ENCODE results near the gene TPSG1.

- TF ChIP-seq CTCF (IDR thresholded peaks at IDR 0.05; ENCODE audit: borderline replicate concordance, extremely low read depth, low read length, poor library complexity, severe bottlenecking) (no peak), EZH2 (IDR thresholded peaks at IDR 0.05; ENCODE audit: borderline replicate concordance, low read depth, low read length, severe bottlenecking) (no peak)
These were observed 7.5 kb downstream of the TPSG1 start for GRCh38 chr16:1217526-1217925.
